Endothelial cell (in vitro differentiated cells): ENCODE results near the gene SLC38A9. TPM values are rescaled to one million over a fixed set of nuclear protein-coding genes. Genes with fewer than 3 reads are reported as not detected.
"Not testable (repeated sequence)": the region's sequence is repeated elsewhere in the genome, so short reads cannot be mapped to it uniquely, and the experiment has no call there.

Source experiments
- DNase-seq: peaks from one replicate; pipeline ENCODE4 v3.0.0; 2021; ENCODE audit warnings: low spot score
- H3K27ac Mint-ChIP-seq: one replicate; pipeline ENCODE4 v1.8.0; 2021; ENCODE audit warnings: mixed read lengths, inconsistent platforms; ENCODE audit not compliant: unreplicated experiment
- H3K27me3 Mint-ChIP-seq: one replicate; pipeline ENCODE4 v1.8.0; 2021; ENCODE audit warnings: mild to moderate bottlenecking, moderate library complexity, mixed read lengths, inconsistent platforms; ENCODE audit not compliant: unreplicated experiment
- H3K36me3 Mint-ChIP-seq: one replicate; pipeline ENCODE4 v1.8.0; 2021; ENCODE audit warnings: mild to moderate bottlenecking, low read depth, mixed read lengths, inconsistent platforms; ENCODE audit not compliant: unreplicated experiment
- H3K4me1 Mint-ChIP-seq: one replicate; pipeline ENCODE4 v1.8.0; 2021; ENCODE audit warnings: mild to moderate bottlenecking, mixed read lengths, inconsistent platforms; ENCODE audit not compliant: unreplicated experiment
- H3K4me3 Mint-ChIP-seq: one replicate; pipeline ENCODE4 v1.8.0; 2021; ENCODE audit warnings: mild to moderate bottlenecking, mixed read lengths, inconsistent platforms; ENCODE audit not compliant: unreplicated experiment
- H3K9me3 Mint-ChIP-seq: one replicate; pipeline ENCODE4 v1.8.0; 2021; ENCODE audit warnings: mixed read lengths, inconsistent platforms; ENCODE audit not compliant: unreplicated experiment
- CTCF ChIP-seq: fragments of 200-600 bp; sonication (generic); IDR thresholded peaks from one replicate; pipeline ENCODE4 v1.5.0; 2021; ENCODE audit warnings: antibody characterized with exemption; ENCODE audit not compliant: unreplicated experiment
- total RNA-seq: library from RNA; stranded (reverse); fragmentation: NEBNext Ultra II Directional; extraction: Animal tissue kit (Norgen Biotek cat#: 25700); gene quantifications from one replicate; pipeline ENCODE4 v1.2.1, GENCODE V29; 2021; ENCODE audit not compliant: unreplicated experiment

SLC38A9 gene
- total RNA-seq, 1 donor from 2014 or later: 45.5 TPM

- Mint-ChIP-seq H3K4me1 (no peaks in the 10 kb centered on the region), H3K9me3 (no peaks in the 10 kb centered on the region), H3K36me3 (no peaks in the 10 kb centered on the region), H3K27ac (no peak overlapping the region), H3K27me3 (peaks cover 2% of the 10 kb centered on the region), H3K4me3 (no peak overlapping the region)
- no peak for DNase-seq
- no peak for TF ChIP-seq CTCF
Observed at GRCh38 chr5:55734658-55735057, 22.5 kb upstream of the SLC38A9 start.

GRCh38 chr5:55732585-55732984, 20.5 kb upstream of the SLC38A9 start:
- no peaks in the 10 kb centered on the region for H3K4me1 Mint-ChIP-seq
- H3K27ac Mint-ChIP-seq: no peak overlapping the region
- DNase-seq: no peak
- H3K27me3 Mint-ChIP-seq: peaks cover 2% of the 10 kb centered on the region
- no peak for TF ChIP-seq CTCF
- H3K4me3 Mint-ChIP-seq: no peak overlapping the region
- no peaks in the 10 kb centered on the region for H3K36me3 Mint-ChIP-seq
- no peaks in the 10 kb centered on the region for H3K9me3 Mint-ChIP-seq

GRCh38 chr5:55731848-55732247, 19.7 kb upstream of the SLC38A9 start:
- Mint-ChIP-seq H3K27ac (no peak overlapping the region), H3K4me3 (no peak overlapping the region), H3K36me3 (no peaks in the 10 kb centered on the region), H3K27me3 (peaks cover 2% of the 10 kb centered on the region), H3K9me3 (no peaks in the 10 kb centered on the region), H3K4me1 (no peaks in the 10 kb centered on the region)
- no peak for TF ChIP-seq CTCF
- no peak for DNase-seq

GRCh38 chr5:55724281-55724680, 12.2 kb upstream of the SLC38A9 start:
- no peak for DNase-seq
- Mint-ChIP-seq H3K27me3 (no peaks in the 10 kb centered on the region), H3K9me3 (no peaks in the 10 kb centered on the region), H3K36me3 (no peaks in the 10 kb centered on the region), H3K27ac (no peak overlapping the region), H3K4me1 (peaks cover 3% of the 10 kb centered on the region), H3K4me3 (no peak overlapping the region)
- TF ChIP-seq CTCF: no peak

GRCh38 chr5:55720188-55720703, 8.1 kb upstream of the SLC38A9 start:
- no peaks in the 10 kb centered on the region for H3K36me3 Mint-ChIP-seq
- DNase-seq: no peak
- no peaks in the 10 kb centered on the region for H3K27me3 Mint-ChIP-seq
- no peak overlapping the region for H3K4me3 Mint-ChIP-seq
- TF ChIP-seq CTCF: no peak
- no peaks in the 10 kb centered on the region for H3K9me3 Mint-ChIP-seq
- peaks cover 3% of the 10 kb centered on the region for H3K4me1 Mint-ChIP-seq
- H3K27ac Mint-ChIP-seq: no peak overlapping the region

GRCh38 chr5:55719026-55719425, 6.9 kb upstream of the SLC38A9 start:
- DNase-seq, H3K4me1 Mint-ChIP-seq, H3K27ac Mint-ChIP-seq, H3K36me3 Mint-ChIP-seq, H3K27me3 Mint-ChIP-seq, H3K9me3 Mint-ChIP-seq, H3K4me3 Mint-ChIP-seq: not testable (repeated sequence)
